ENCODE results near the gene CABLES1.

The CABLES1 gene

GRCh38 chr18:23131693-23132319 is 3.5 kb upstream of the CABLES1 start (continued):
- TF ChIP-seq ZNF174 (tag by site-specific recombination; IDR thresholded peaks at IDR 0.05) (no peak), CTCF (tag by site-specific recombination; IDR thresholded peaks at IDR 0.05) (peak; percentile 42; the same call in 1 of the 2 replicates), ZNF624 (tag by site-specific recombination; IDR thresholded peaks at IDR 0.05) (no peak), ZNF132 (tag by site-specific recombination; IDR thresholded peaks at IDR 0.05; ENCODE audit: borderline replicate concordance) (no peak), TRIM28 (IDR thresholded peaks at IDR 0.05; ENCODE audit: borderline replicate concordance, low read length) (no peak), ZNF596 (tag by site-specific recombination; IDR thresholded peaks at IDR 0.05) (no peak), ZNF639 (tag by site-specific recombination; IDR thresholded peaks at IDR 0.05) (no peak), ZNF10 (tag by site-specific recombination; IDR thresholded peaks at IDR 0.05) (peak; percentile 60; the same call in 1 of the 2 replicates), GLI2 (tag by site-specific recombination; IDR thresholded peaks at IDR 0.05; ENCODE audit: borderline replicate concordance, low read depth) (no peak), ZNF133 (tag by site-specific recombination; IDR thresholded peaks at IDR 0.05) (no peak), IKZF3 (tag by site-specific recombination; IDR thresholded peaks at IDR 0.05) (no peak), ZNF623 (tag by site-specific recombination; IDR thresholded peaks at IDR 0.05) (no peak)
- TF ChIP-seq, protein P1, sequence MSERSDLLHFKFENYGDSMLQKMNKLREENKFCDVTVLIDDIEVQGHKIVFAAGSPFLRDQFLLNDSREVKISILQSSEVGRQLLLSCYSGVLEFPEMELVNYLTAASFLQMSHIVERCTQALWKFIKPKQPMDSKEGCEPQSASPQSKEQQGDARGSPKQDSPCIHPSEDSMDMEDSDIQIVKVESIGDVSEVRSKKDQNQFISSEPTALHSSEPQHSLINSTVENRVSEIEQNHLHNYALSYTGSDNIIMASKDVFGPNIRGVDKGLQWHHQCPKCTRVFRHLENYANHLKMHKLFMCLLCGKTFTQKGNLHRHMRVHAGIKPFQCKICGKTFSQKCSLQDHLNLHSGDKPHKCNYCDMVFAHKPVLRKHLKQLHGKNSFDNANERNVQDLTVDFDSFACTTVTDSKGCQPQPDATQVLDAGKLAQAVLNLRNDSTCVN (tag by site-specific recombination; optimal IDR thresholded peaks at IDR 0.05): no peak

- Histone ChIP-seq H3K27ac (ENCODE audit: extremely low read depth, low read depth, low read length) (peak overlapping the region; percentile 87), H3K9me3 (ENCODE audit: control insufficient read depth, insufficient read depth, low read depth, low read length) (no peaks in the 10 kb centered on the region), H3K36me3 (ENCODE audit: control insufficient read depth in 2 of 2, insufficient read depth in 1 of 2, low read length in 2 of 2) (no peaks in the 10 kb centered on the region), H3K4me1 (ENCODE audit: control insufficient read depth, insufficient read depth, low read length) (peaks cover 24% of the 10 kb centered on the region), H3K4me3 (ENCODE audit: low read depth, low read length) (peak overlapping the region; percentile 53)
- POLR2A ChIA-PET: interaction anchor here (0.6 to 1.5 kb wide), 15 partner anchors 13 to 964 kb away, joined by 3 to 4 read pairs (median 3); partner anchors contain the start of gene RIOK3
- CTCF ChIA-PET: interaction anchor here (0.6 to 4.8 kb wide), 7 partner anchors 12 to 569 kb away, joined by 3 to 28 read pairs (median 4); no protein-coding TSS in a partner anchor
- no peak for TF ChIP-seq GLIS2 (tag by site-specific recombination; IDR thresholded peaks at IDR 0.05)
- no peak; the same call in 1 of the 2 replicates for TF ChIP-seq ZBTB17 (tag by site-specific recombination; IDR thresholded peaks at IDR 0.05)
- no peak for TF ChIP-seq ZNF785 (tag by site-specific recombination; IDR thresholded peaks at IDR 0.05)
- peak; percentile 14; the same call in 1 of the 2 replicates for TF ChIP-seq ZBTB44 (tag by site-specific recombination; IDR thresholded peaks at IDR 0.05)
- peak; percentile 75 for TF ChIP-seq FEZF1 (tag by site-specific recombination; IDR thresholded peaks at IDR 0.05)
- TF ChIP-seq, protein P2, sequence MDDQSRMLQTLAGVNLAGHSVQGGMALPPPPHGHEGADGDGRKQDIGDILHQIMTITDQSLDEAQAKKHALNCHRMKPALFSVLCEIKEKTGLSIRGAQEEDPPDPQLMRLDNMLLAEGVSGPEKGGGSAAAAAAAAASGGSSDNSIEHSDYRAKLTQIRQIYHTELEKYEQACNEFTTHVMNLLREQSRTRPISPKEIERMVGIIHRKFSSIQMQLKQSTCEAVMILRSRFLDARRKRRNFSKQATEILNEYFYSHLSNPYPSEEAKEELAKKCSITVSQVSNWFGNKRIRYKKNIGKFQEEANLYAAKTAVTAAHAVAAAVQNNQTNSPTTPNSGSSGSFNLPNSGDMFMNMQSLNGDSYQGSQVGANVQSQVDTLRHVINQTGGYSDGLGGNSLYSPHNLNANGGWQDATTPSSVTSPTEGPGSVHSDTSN (CRISPR knock-in tag; IDR thresholded peaks at IDR 0.05): no peak
- no peak for TF ChIP-seq MEIS1 (CRISPR knock-in tag; IDR thresholded peaks at IDR 0.05; ENCODE audit: borderline replicate concordance)
- TF ChIP-seq ZNF112 (tag by site-specific recombination; IDR thresholded peaks at IDR 0.05): no peak
- peak; percentile 56; the same call in 1 of the 2 replicates for TF ChIP-seq MZF1 (tag by site-specific recombination; IDR thresholded peaks at IDR 0.05; ENCODE audit: borderline replicate concordance)
- no peak for TF ChIP-seq ZNF292 (tag by site-specific recombination; IDR thresholded peaks at IDR 0.05; ENCODE audit: borderline replicate concordance, low read depth)
- TF ChIP-seq SP3 (tag by site-specific recombination; IDR thresholded peaks at IDR 0.05): peak; percentile 61
- 0 out of 2 replicates have a peak, but pooled peaks have one; percentile 14 for TF ChIP-seq ZNF561 (tag by site-specific recombination; IDR thresholded peaks at IDR 0.05; ENCODE audit: borderline replicate concordance)
- no peak for TF ChIP-seq HOXD13 (CRISPR knock-in tag; IDR thresholded peaks at IDR 0.05; ENCODE audit: borderline replicate concordance)
- peak; percentile 31; the same call in 1 of the 2 replicates for TF ChIP-seq TRIM28 (IDR thresholded peaks at IDR 0.05; ENCODE audit: borderline replicate concordance, low read length)
- no peak for TF ChIP-seq TCF7L2 (IDR thresholded peaks at IDR 0.05; ENCODE audit: borderline replicate concordance, low read depth, low read length)
- TF ChIP-seq ZNF548 (tag by site-specific recombination; IDR thresholded peaks at IDR 0.05): no peak
These were observed 1.2 kb upstream of the CABLES1 start for GRCh38 chr18:23133860-23134779.
